Caco-2 (cell line): Measurements from ENCODE around the gene PDGFD. TPM values are rescaled to one million over a fixed set of nuclear protein-coding genes. Genes with fewer than 3 reads are reported as not detected.

Source experiments
- BruUV-seq: library from RNA; stranded (reverse); fragments of 400-500 nt; replicated peaks from 2 replicates; lab custom pipeline; 2021; lab: Mats Ljungman, UMichigan
- CTCF ChIA-PET: fragments of 300-600 bp; sonication (Branson Sonifier 250); formaldehyde crosslinking; loops from one replicate; lab custom pipeline; 2022; ENCODE audit warnings: antibody characterized with exemption; lab: Charles Lee
- POLR2A ChIA-PET: fragments of 300-600 bp; sonication (Branson Sonifier 250); formaldehyde crosslinking; loops from one replicate; lab custom pipeline; 2022; ENCODE audit warnings: antibody characterized with exemption; lab: Charles Lee
- DNase-seq, 2 experiments: peaks; one replicate each; pipeline versions ENCODE4 v3.0.0 to v3.0.0-alpha.2; 2020 to 2022
- H3K27me3 ChIP-seq: replicated peaks from 2 replicates; pipeline ENCODE4 v1.6.0; 2011; ENCODE audit warnings: low read length; ENCODE audit not compliant: control insufficient read depth, insufficient read depth
- H3K36me3 ChIP-seq: 2 replicates; pipeline ENCODE4 v1.5.1; 2011; ENCODE audit warnings: low read length; ENCODE audit not compliant: control insufficient read depth, insufficient read depth
- H3K4me1 ChIP-seq: fragments of 250-450 bp; sonication (Bioruptor Pico); 2 replicates; pipeline ENCODE4 v1.5.1; 2020; ENCODE audit warnings: mild to moderate bottlenecking
- H3K4me3 ChIP-seq: 2 replicates; pipeline ENCODE4 v1.5.1; 2011; ENCODE audit warnings: low read depth, mild to moderate bottlenecking, control low read depth, low read length
- H3K9me3 ChIP-seq: fragments of 250-450 bp; sonication (Bioruptor Pico); 2 replicates; pipeline ENCODE4 v1.5.1; 2020; ENCODE audit warnings: mild to moderate bottlenecking, moderate library complexity
- H3K27ac Mint-ChIP-seq: one replicate; pipeline ENCODE4 v1.8.0; 2022; ENCODE audit warnings: mixed read lengths; ENCODE audit not compliant: unreplicated experiment
- H3K27me3 Mint-ChIP-seq: one replicate; pipeline ENCODE4 v1.8.0; 2022; ENCODE audit warnings: mixed read lengths; ENCODE audit not compliant: insufficient read depth, unreplicated experiment
- H3K36me3 Mint-ChIP-seq: one replicate; pipeline ENCODE4 v1.8.0; 2022; ENCODE audit warnings: mild to moderate bottlenecking, mixed read lengths; ENCODE audit not compliant: insufficient read depth, unreplicated experiment
- H3K4me1 Mint-ChIP-seq: one replicate; pipeline ENCODE4 v1.8.0; 2022; ENCODE audit warnings: low read depth, mixed read lengths; ENCODE audit not compliant: unreplicated experiment
- H3K4me3 Mint-ChIP-seq: one replicate; pipeline ENCODE4 v1.8.0; 2022; ENCODE audit warnings: mild to moderate bottlenecking, moderate library complexity, mixed read lengths; ENCODE audit not compliant: unreplicated experiment
- H3K9me3 Mint-ChIP-seq: one replicate; pipeline ENCODE4 v1.8.0; 2022; ENCODE audit warnings: mixed read lengths; ENCODE audit not compliant: unreplicated experiment
- intact Hi-C: fragments of 100-400 bp; cut with micrococcal nuclease; formaldehyde crosslinking; loops from one replicate; pipeline ENCODE4 v1.10.0; 2022; ENCODE audit not compliant: unreplicated experiment
- total RNA-seq: library from RNA; stranded (reverse); gene quantifications from 2 replicates; pipeline ENCODE4 v1.2.3, GENCODE V29; 2022
- TF ChIP-seq, protein P1 (sequence below), 2 experiments: fragments of 200-600 bp in 1 of 2; IDR thresholded peaks; 1 replicate in 1 of 2; 2 replicates in 1 of 2; pipeline versions ENCODE4 v1.5.1 to v1.8.0; 2011 to 2022; ENCODE audit warnings: antibody characterized with exemption in 1 of 2, control low read depth in 1 of 2, inconsistent platforms in 1 of 2, low read depth in 1 of 2, low read length in 1 of 2, mild to moderate bottlenecking in 1 of 2, moderate library complexity in 1 of 2; ENCODE audit not compliant: insufficient read depth in 1 of 2, severe bottlenecking in 1 of 2, unreplicated experiment in 1 of 2

PDGFD gene
- total RNA-seq, 1 experiment from 2014 or later, result not detected

DNA sequence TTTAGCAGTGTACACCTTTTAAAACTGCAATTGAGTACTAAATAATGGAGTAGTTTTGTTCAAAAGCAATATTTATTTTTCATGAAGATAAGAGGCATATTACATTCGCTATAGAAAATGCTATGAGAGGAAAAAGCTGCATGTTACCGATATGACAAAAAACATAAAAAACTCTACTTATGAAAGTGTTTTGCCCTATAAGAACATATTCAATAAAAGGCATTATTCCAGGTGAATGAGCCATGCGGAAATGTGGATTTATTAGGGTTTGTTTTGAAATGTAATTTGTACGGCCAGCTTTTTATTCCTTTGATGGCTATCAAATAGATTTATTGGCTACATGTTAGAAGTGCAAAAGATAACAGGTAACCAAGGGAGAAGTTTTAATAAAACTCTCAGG, 256.8 kb downstream of the PDGFD start:
- peaks cover 10% of the 10 kb centered on the region for H3K9me3 Mint-ChIP-seq
- H3K27ac Mint-ChIP-seq, result no peak overlapping the region
- H3K4me1 Mint-ChIP-seq, result no peaks in the 10 kb centered on the region
- ChIA-PET CTCF (no interaction called here), POLR2A (interaction anchor here (0.6 kb wide), 1 partner anchor 494 kb away, joined by 3 read pairs; no protein-coding TSS in a partner anchor)
- H3K36me3 Mint-ChIP-seq, result no peaks in the 10 kb centered on the region
- Histone ChIP-seq H3K36me3 (no peaks in the 10 kb centered on the region), H3K4me3 (no peak overlapping the region), H3K27me3 (no peaks in the 10 kb centered on the region), H3K4me1 (no peaks in the 10 kb centered on the region), H3K9me3 (peaks cover 4% of the 10 kb centered on the region; the same call in 1 of the 2 replicates)
- intact Hi-C loops, result no loop called here
- H3K27me3 Mint-ChIP-seq, result no peaks in the 10 kb centered on the region
- no peak for DNase-seq
- H3K4me3 Mint-ChIP-seq, result no peak overlapping the region
- TF ChIP-seq, protein P1, sequence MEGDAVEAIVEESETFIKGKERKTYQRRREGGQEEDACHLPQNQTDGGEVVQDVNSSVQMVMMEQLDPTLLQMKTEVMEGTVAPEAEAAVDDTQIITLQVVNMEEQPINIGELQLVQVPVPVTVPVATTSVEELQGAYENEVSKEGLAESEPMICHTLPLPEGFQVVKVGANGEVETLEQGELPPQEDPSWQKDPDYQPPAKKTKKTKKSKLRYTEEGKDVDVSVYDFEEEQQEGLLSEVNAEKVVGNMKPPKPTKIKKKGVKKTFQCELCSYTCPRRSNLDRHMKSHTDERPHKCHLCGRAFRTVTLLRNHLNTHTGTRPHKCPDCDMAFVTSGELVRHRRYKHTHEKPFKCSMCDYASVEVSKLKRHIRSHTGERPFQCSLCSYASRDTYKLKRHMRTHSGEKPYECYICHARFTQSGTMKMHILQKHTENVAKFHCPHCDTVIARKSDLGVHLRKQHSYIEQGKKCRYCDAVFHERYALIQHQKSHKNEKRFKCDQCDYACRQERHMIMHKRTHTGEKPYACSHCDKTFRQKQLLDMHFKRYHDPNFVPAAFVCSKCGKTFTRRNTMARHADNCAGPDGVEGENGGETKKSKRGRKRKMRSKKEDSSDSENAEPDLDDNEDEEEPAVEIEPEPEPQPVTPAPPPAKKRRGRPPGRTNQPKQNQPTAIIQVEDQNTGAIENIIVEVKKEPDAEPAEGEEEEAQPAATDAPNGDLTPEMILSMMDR (IDR thresholded peaks at IDR 0.05; ENCODE audit: insufficient read depth in 1 of 2, low read depth in 1 of 2, low read length in 1 of 2, severe bottlenecking in 1 of 2, unreplicated experiment in 1 of 2), result no peak
- BruUV-seq, result no TSS peak

GRCh38 chr11:103906291-103906867, 257.6 kb downstream of the PDGFD start:
- Histone ChIP-seq H3K9me3 (no peaks in the 10 kb centered on the region), H3K4me3 (no peak overlapping the region), H3K36me3 (no peaks in the 10 kb centered on the region), H3K27me3 (no peaks in the 10 kb centered on the region; the same call in 1 of the 2 replicates), H3K4me1 (no peaks in the 10 kb centered on the region)
- Mint-ChIP-seq H3K27me3 (no peaks in the 10 kb centered on the region), H3K4me3 (no peak overlapping the region), H3K36me3 (no peaks in the 10 kb centered on the region), H3K4me1 (no peaks in the 10 kb centered on the region), H3K27ac (no peak overlapping the region), H3K9me3 (peaks cover 3% of the 10 kb centered on the region)
- TF ChIP-seq, protein P1 (IDR thresholded peaks at IDR 0.05; ENCODE audit: insufficient read depth in 1 of 2, low read depth in 1 of 2, low read length in 1 of 2, severe bottlenecking in 1 of 2, unreplicated experiment in 1 of 2), result no peak
- no TSS peak for BruUV-seq
- ChIA-PET CTCF (interaction anchor here (0.6 kb wide), 1 partner anchor 224 kb away, joined by 3 read pairs; no protein-coding TSS in a partner anchor), POLR2A (interaction anchor here (0.6 kb wide), 1 partner anchor 495 kb away, joined by 3 read pairs; no protein-coding TSS in a partner anchor)
- DNase-seq, result no peak
- intact Hi-C loops, result no loop called here

DNA sequence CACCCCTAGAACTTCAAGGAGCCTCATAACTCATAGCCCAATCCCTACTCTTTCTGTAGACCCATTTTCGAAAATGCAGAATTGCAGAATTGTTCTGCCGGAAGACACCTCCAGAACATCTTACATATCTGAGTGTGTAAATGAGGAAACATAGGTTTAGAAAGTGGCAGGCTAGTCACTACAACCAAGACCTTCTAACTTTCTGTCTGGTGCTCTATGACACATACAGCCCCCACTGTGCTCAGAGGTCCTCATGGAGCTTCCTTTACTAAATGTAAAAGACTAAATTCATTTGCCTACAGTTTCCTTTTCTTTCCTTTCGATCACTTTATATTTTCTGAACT, 259.7 kb downstream of the PDGFD start:
- Mint-ChIP-seq H3K9me3 (no peaks in the 10 kb centered on the region), H3K4me3 (no peak overlapping the region), H3K27ac (no peak overlapping the region), H3K36me3 (no peaks in the 10 kb centered on the region), H3K27me3 (no peaks in the 10 kb centered on the region), H3K4me1 (no peaks in the 10 kb centered on the region)
- H3K36me3 ChIP-seq, result no peaks in the 10 kb centered on the region
- CTCF ChIA-PET, result no interaction called here
- no peak for DNase-seq
- POLR2A ChIA-PET, result no interaction called here
- no peaks in the 10 kb centered on the region for H3K9me3 ChIP-seq
- intact Hi-C loops, result no loop called here
- no TSS peak for BruUV-seq
- TF ChIP-seq, protein P1 (IDR thresholded peaks at IDR 0.05; ENCODE audit: insufficient read depth in 1 of 2, low read depth in 1 of 2, low read length in 1 of 2, severe bottlenecking in 1 of 2, unreplicated experiment in 1 of 2), result no peak
- no peaks in the 10 kb centered on the region; the same call in 1 of the 2 replicates for H3K27me3 ChIP-seq
- no peak overlapping the region for H3K4me3 ChIP-seq
- H3K4me1 ChIP-seq, result no peaks in the 10 kb centered on the region
